Ascending aorta (tissue), 2 donors: ENCODE data around the gene CRX. TPM values are rescaled to one million over a fixed set of nuclear protein-coding genes. Genes with fewer than 3 reads are reported as not detected.

Experiments
- DNase-seq, 2 donors: peaks; one replicate each; pipeline ENCODE4 v3.0.0-alpha.2; 2019; ENCODE audit warnings: low spot score in 2 of 2
- H3K27ac ChIP-seq, 2 donors: fragments of 200-600 bp; sonication (generic); one replicate each; pipeline ENCODE4 v1.5.1; 2016 to 2017; ENCODE audit warnings: mild to moderate bottlenecking in 1 of 2
- H3K27me3 ChIP-seq: fragments of 200-600 bp; sonication (generic); one replicate; pipeline ENCODE4 v1.5.1; 2017
- H3K36me3 ChIP-seq, 2 donors: fragments of 200-600 bp; sonication (generic); one replicate each; pipeline ENCODE4 v1.5.1; 2016
- H3K4me1 ChIP-seq, 2 donors: fragments of 200-600 bp; sonication (generic); one replicate each; pipeline ENCODE4 v1.5.1; 2016 to 2017; ENCODE audit warnings: mild to moderate bottlenecking in 1 of 2
- H3K4me3 ChIP-seq, 2 donors: fragments of 200-600 bp; sonication (generic); one replicate each; pipeline ENCODE4 v1.5.1; 2016 to 2017; ENCODE audit warnings: mild to moderate bottlenecking in 1 of 2
- H3K9me3 ChIP-seq, 2 donors: fragments of 200-600 bp; sonication (generic); one replicate each; pipeline ENCODE4 v1.5.1; 2016
- intact Hi-C: fragments of 100-400 bp; cut with DNase I; formaldehyde crosslinking; loops from one replicate; pipeline ENCODE4 v1.15.1; 2023
- total RNA-seq: library from RNA; depleted of rRNA; stranded (reverse); fragments of >200 nt; gene quantifications from one replicate; pipeline ENCODE4 v1.1.0, GENCODE V29; 2016
- TF ChIP-seq, protein P1 (sequence below), 3 experiments: fragments of 200-600 bp in 2 of 3; fragments of 450-650 bp in 1 of 3; sonication (generic) in 2 of 3; IDR thresholded peaks; one replicate each; pipeline ENCODE4 v1.5.1; 2016 to 2019; ENCODE audit warnings: antibody characterized with exemption in 3 of 3, mild to moderate bottlenecking in 1 of 3, moderate library complexity in 1 of 3

CRX gene
- total RNA-seq, 1 donor from 2014 or later, result not detected

GRCh38 chr19:47881757-47882156 is 60.0 kb downstream of the CRX start:
- H3K4me1 ChIP-seq, result no peaks in the 10 kb centered on the region
- no peaks in the 10 kb centered on the region for H3K9me3 ChIP-seq
- no peak for DNase-seq
- no peaks in the 10 kb centered on the region for H3K27me3 ChIP-seq
- TF ChIP-seq, protein P1, sequence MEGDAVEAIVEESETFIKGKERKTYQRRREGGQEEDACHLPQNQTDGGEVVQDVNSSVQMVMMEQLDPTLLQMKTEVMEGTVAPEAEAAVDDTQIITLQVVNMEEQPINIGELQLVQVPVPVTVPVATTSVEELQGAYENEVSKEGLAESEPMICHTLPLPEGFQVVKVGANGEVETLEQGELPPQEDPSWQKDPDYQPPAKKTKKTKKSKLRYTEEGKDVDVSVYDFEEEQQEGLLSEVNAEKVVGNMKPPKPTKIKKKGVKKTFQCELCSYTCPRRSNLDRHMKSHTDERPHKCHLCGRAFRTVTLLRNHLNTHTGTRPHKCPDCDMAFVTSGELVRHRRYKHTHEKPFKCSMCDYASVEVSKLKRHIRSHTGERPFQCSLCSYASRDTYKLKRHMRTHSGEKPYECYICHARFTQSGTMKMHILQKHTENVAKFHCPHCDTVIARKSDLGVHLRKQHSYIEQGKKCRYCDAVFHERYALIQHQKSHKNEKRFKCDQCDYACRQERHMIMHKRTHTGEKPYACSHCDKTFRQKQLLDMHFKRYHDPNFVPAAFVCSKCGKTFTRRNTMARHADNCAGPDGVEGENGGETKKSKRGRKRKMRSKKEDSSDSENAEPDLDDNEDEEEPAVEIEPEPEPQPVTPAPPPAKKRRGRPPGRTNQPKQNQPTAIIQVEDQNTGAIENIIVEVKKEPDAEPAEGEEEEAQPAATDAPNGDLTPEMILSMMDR (IDR thresholded peaks at IDR 0.05), result no peak
- intact Hi-C loops, result no loop called here
- H3K36me3 ChIP-seq, result no peaks in the 10 kb centered on the region
- H3K27ac ChIP-seq, result no peak overlapping the region
- no peak overlapping the region for H3K4me3 ChIP-seq

DNA sequence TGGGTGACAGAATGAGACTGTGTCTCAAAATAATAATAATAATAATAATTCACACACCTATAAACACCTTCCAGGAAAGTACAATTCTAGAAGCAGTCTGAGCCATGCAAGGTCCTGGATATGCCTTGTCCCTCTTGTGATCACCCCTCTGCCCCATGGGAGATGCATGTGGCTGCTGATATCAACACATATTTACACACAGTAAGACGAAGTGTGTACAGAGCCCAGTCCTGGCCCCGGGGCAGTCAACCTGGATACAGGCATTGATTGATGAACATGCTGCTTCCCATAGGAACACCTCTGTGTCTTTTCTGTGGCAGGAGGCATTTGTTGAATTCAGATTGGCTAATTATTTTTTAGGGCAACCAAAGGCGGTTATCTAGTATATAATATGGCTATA is 61.2 kb downstream of the CRX start:
- TF ChIP-seq, protein P1 (IDR thresholded peaks at IDR 0.05), result no peak
- no peak for DNase-seq
- no peaks in the 10 kb centered on the region for H3K27me3 ChIP-seq
- no peak overlapping the region for H3K27ac ChIP-seq
- no peaks in the 10 kb centered on the region for H3K36me3 ChIP-seq
- H3K9me3 ChIP-seq, result no peaks in the 10 kb centered on the region
- H3K4me1 ChIP-seq, result no peaks in the 10 kb centered on the region
- no peak overlapping the region for H3K4me3 ChIP-seq
- intact Hi-C loops, result no loop called here

GRCh38 chr19:47885067-47885463 is 63.3 kb downstream of the CRX start:
- Histone ChIP-seq H3K9me3 (no peaks in the 10 kb centered on the region), H3K4me3 (no peak overlapping the region), H3K27ac (no peak overlapping the region), H3K36me3 (no peaks in the 10 kb centered on the region), H3K4me1 (no peaks in the 10 kb centered on the region), H3K27me3 (no peaks in the 10 kb centered on the region)
- intact Hi-C loops, result no loop called here
- no peak for DNase-seq
- TF ChIP-seq, protein P1 (IDR thresholded peaks at IDR 0.05), result no peak

- Histone ChIP-seq H3K27ac (no peak within 1 kb of the TSS), H3K36me3 (no peaks in the 10 kb centered on the region), H3K4me3 (no peak within 1 kb of the TSS), H3K9me3 (no peaks in the 10 kb centered on the region), H3K27me3 (no peaks in the 10 kb centered on the region), H3K4me1 (no peaks in the 10 kb centered on the region)
- intact Hi-C loops, result no loop called here
- TF ChIP-seq, protein P1 (IDR thresholded peaks at IDR 0.05), result no peak
- DNase-seq, result no peak
These were observed 64.3 kb downstream of the CRX start, which contains the start of gene SULT2A1 for GRCh38 chr19:47886010-47886559. SULT2A1 (minus strand) TSS chr19:47886315; CDS start chr19:47886257, 58 bp downstream.

DNA sequence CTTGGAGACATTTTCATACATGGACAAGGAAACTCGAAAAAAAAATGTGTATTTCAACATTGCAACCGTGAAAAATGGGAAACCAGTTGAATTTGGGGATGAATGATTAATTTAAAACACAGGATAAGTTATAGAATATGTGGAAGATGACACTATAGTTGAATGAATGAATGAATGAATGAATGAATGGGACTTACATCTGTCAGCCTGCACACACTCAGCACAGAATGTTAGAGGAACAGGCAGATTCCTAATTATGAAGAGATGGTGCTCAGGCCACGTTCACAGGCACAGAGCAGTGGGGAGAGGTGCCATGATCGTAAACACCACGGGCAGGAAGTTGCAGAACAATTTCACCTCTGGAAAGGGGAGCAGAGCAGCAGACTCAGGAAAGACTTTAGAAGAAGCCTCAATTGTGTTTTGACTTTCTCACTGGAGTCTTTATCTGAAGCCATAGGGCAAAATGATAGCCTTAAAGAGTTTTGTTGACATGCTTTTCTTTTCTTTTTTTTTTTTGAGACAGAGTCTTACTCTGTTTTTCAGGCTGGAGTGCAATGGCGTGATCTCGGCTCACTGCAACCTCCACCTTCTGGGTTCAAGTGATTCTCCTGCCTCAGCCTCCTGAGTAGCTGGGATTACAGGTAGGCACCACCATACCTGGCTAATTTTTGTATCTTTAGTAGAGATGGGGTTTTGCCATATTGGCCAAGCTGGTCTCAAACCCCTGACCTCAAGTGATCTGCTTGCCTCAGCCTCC is 69.3 kb downstream of the CRX start:
- intact Hi-C loops, result no loop called here
- Histone ChIP-seq H3K27me3 (no peaks in the 10 kb centered on the region), H3K9me3 (peaks cover 0 to 4% of the 10 kb centered on the region in 2 donors), H3K4me1 (no peaks in the 10 kb centered on the region), H3K4me3 (no peak overlapping the region), H3K27ac (no peak overlapping the region), H3K36me3 (no peaks in the 10 kb centered on the region)
- no peak for DNase-seq
- TF ChIP-seq, protein P1 (IDR thresholded peaks at IDR 0.05), result no peak
